ENCODE data around the gene BRD3OS. TPM values are rescaled to one million over a fixed set of nuclear protein-coding genes. Genes with fewer than 3 reads are reported as not detected.
"Not testable (repeated sequence)": the region's sequence is repeated elsewhere in the genome, so short reads cannot be mapped to it uniquely, and the experiment has no call there.

The BRD3OS gene
- total and polyA plus RNA-seq, 2 experiments from 2014 or later: 9.2 to 16.0 TPM

- peaks cover 32% of the 10 kb centered on the region for H3K4me1 Mint-ChIP-seq
- H3F3A ChIP-seq (replicated peaks; ENCODE audit: low read depth); ATAC-seq; H3K36me3 Mint-ChIP-seq (ENCODE audit: low read depth); DNase-seq (ENCODE audit: low spot score); H3K4me3 Mint-ChIP-seq; H3K27me3 Mint-ChIP-seq (ENCODE audit: insufficient read depth, low read depth, poor library complexity); H3K36me3 ChIP-seq (ENCODE audit: insufficient read depth); H2AFZ ChIP-seq; H3K27ac ChIP-seq (ENCODE audit: low read depth); H3K27ac Mint-ChIP-seq; H3K9me3 Mint-ChIP-seq; H3K4me2 ChIP-seq; H3K4me3 ChIP-seq; H4K20me1 ChIP-seq (replicated peaks; ENCODE audit: insufficient read depth); H3K9me2 ChIP-seq (ENCODE audit: insufficient read depth); H3K27me3 ChIP-seq (ENCODE audit: insufficient read depth): not testable (repeated sequence)
- Histone ChIP-seq H3K4me1 (ENCODE audit: insufficient read depth) (peaks cover 13% of the 10 kb centered on the region; the same call in 1 of the 2 replicates), H3K79me2 (replicated peaks; ENCODE audit: insufficient read depth) (peaks cover 75% of the 10 kb centered on the region)
Measured at GRCh38 chr9:133988771-133989170, 36.5 kb upstream of the BRD3OS start.

GRCh38 chr9:133989625-133990365 is 35.5 kb upstream of the BRD3OS start:
- peak overlapping the region; percentile 99; the same call in 1 of the 2 replicates for H3K4me2 ChIP-seq
- Mint-ChIP-seq H3K36me3 (ENCODE audit: low read depth) (no peaks in the 10 kb centered on the region; the same call in 2 of the 3 replicates), H3K4me3 (peak overlapping the region; percentile 40; the same call in 2 of the 3 replicates), H3K27me3 (ENCODE audit: insufficient read depth, low read depth, poor library complexity) (peaks cover 12% of the 10 kb centered on the region), H3K9me3 (no peaks in the 10 kb centered on the region), H3K27ac (no peak overlapping the region), H3K4me1 (peaks cover 41% of the 10 kb centered on the region)
- no peaks in the 10 kb centered on the region for H3K9me2 ChIP-seq (ENCODE audit: insufficient read depth)
- no peaks in the 10 kb centered on the region for H3K36me3 ChIP-seq (ENCODE audit: insufficient read depth)
- no peaks in the 10 kb centered on the region for H3K27me3 ChIP-seq (ENCODE audit: insufficient read depth)
- ATAC-seq (no peak), DNase-seq (ENCODE audit: low spot score) (no peak)
- H3K4me3 ChIP-seq: peak overlapping the region; percentile 79; the same call in 1 of the 2 replicates
- H4K20me1 ChIP-seq (replicated peaks; ENCODE audit: insufficient read depth): peaks cover 3% of the 10 kb centered on the region
- peaks cover 65% of the 10 kb centered on the region for H3K79me2 ChIP-seq (replicated peaks; ENCODE audit: insufficient read depth)
- 0 out of 2 replicates have a peak, but pooled peaks cover 4% of the 10 kb centered on the region for H3F3A ChIP-seq (replicated peaks; ENCODE audit: low read depth)
- H3K4me1 ChIP-seq (ENCODE audit: insufficient read depth): peaks cover 17% of the 10 kb centered on the region; the same call in 1 of the 2 replicates
- no peak overlapping the region for H3K27ac ChIP-seq (ENCODE audit: low read depth)
- H2AFZ ChIP-seq: no peak overlapping the region
- TF ChIP-seq REST (IDR thresholded peaks at IDR 0.05; ENCODE audit: unreplicated experiment) (no peak), ZNF114 (CRISPR knock-in tag; IDR thresholded peaks at IDR 0.05) (no peak), EZH2phosphoT487 (IDR thresholded peaks at IDR 0.05; ENCODE audit: unreplicated experiment) (no peak), NANOG (IDR thresholded peaks at IDR 0.05; ENCODE audit: borderline replicate concordance) (no peak), JUNB (IDR thresholded peaks at IDR 0.05; ENCODE audit: unreplicated experiment) (no peak), ZNF462 (CRISPR knock-in tag; IDR thresholded peaks at IDR 0.05) (no peak)
- TF ChIP-seq, protein P1, sequence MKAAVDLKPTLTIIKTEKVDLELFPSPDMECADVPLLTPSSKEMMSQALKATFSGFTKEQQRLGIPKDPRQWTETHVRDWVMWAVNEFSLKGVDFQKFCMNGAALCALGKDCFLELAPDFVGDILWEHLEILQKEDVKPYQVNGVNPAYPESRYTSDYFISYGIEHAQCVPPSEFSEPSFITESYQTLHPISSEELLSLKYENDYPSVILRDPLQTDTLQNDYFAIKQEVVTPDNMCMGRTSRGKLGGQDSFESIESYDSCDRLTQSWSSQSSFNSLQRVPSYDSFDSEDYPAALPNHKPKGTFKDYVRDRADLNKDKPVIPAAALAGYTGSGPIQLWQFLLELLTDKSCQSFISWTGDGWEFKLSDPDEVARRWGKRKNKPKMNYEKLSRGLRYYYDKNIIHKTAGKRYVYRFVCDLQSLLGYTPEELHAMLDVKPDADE (IDR thresholded peaks at IDR 0.05): no peak
- TF ChIP-seq, protein P2, sequence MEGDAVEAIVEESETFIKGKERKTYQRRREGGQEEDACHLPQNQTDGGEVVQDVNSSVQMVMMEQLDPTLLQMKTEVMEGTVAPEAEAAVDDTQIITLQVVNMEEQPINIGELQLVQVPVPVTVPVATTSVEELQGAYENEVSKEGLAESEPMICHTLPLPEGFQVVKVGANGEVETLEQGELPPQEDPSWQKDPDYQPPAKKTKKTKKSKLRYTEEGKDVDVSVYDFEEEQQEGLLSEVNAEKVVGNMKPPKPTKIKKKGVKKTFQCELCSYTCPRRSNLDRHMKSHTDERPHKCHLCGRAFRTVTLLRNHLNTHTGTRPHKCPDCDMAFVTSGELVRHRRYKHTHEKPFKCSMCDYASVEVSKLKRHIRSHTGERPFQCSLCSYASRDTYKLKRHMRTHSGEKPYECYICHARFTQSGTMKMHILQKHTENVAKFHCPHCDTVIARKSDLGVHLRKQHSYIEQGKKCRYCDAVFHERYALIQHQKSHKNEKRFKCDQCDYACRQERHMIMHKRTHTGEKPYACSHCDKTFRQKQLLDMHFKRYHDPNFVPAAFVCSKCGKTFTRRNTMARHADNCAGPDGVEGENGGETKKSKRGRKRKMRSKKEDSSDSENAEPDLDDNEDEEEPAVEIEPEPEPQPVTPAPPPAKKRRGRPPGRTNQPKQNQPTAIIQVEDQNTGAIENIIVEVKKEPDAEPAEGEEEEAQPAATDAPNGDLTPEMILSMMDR (conservative IDR thresholded peaks at IDR 0.05; ENCODE audit: low read depth in 2 of 2): no peak
